CD4-positive, alpha-beta T cell treated with Interleukin-6 for 4 hours (primary cell): ENCODE results near the gene SELENOW.
"Not testable (repeated sequence)": the region's sequence is repeated elsewhere in the genome, so short reads cannot be mapped to it uniquely, and the experiment has no call there.

Experiments
- DNase-seq: peaks from one replicate; pipeline ENCODE4 v3.0.0-alpha.2; 2020; ENCODE audit warnings: mixed read lengths

The SELENOW gene

GRCh38 chr19:47786566-47786965 is 8.1 kb downstream of the SELENOW start:
- DNase-seq = no peak

DNA sequence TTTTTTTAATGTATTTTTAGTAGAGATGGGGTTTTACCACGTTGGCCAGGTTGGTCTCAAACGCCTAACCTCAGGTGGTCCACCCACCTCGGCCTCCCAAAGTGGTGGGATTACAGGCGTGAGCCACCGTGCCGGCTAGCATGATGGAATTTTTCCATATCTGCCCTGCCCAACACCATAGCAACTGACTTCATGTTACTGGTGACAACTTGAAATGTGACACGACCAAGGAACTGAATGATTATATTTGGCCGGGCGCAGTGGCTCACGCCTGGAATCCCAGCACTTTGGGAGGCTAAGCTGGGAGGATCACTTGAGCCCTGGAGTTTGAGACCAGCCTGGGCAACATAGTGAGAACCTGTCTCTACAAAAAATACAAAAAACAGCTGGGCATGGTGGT is 8.8 kb downstream of the SELENOW start:
- DNase-seq = not testable (repeated sequence)

GRCh38 chr19:47789811-47790210 is 11.3 kb downstream of the SELENOW start:
- not testable (repeated sequence) for DNase-seq

GRCh38 chr19:47790398-47790814 is 11.9 kb downstream of the SELENOW start:
- peak; percentile 90 for DNase-seq

- no peak for DNase-seq
Measured at GRCh38 chr19:47792616-47793015, 14.1 kb downstream of the SELENOW start.

DNA sequence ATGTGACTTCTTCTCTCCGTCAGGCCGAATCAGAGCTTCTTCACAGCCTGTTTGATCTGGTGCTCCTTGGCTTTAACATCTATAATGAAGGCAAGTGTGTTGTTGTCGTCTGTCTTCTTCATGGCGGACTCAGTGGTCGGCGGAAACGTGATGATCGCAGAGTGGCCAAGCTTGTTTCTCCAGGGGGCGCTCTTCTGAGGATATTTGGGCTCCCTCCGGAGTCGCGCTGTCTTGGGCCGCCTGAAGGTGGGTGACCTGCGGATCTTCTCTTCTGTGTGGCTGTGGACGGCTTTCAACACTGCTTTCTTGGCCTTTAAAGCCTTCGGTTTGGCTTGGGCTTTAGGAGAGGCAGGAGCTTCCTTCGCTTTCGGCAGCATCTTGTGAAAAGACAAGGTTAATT is 16.0 kb downstream of the SELENOW start:
- no peak for DNase-seq

GRCh38 chr19:47796785-47797184 is 18.3 kb downstream of the SELENOW start:
- no peak for DNase-seq

DNA sequence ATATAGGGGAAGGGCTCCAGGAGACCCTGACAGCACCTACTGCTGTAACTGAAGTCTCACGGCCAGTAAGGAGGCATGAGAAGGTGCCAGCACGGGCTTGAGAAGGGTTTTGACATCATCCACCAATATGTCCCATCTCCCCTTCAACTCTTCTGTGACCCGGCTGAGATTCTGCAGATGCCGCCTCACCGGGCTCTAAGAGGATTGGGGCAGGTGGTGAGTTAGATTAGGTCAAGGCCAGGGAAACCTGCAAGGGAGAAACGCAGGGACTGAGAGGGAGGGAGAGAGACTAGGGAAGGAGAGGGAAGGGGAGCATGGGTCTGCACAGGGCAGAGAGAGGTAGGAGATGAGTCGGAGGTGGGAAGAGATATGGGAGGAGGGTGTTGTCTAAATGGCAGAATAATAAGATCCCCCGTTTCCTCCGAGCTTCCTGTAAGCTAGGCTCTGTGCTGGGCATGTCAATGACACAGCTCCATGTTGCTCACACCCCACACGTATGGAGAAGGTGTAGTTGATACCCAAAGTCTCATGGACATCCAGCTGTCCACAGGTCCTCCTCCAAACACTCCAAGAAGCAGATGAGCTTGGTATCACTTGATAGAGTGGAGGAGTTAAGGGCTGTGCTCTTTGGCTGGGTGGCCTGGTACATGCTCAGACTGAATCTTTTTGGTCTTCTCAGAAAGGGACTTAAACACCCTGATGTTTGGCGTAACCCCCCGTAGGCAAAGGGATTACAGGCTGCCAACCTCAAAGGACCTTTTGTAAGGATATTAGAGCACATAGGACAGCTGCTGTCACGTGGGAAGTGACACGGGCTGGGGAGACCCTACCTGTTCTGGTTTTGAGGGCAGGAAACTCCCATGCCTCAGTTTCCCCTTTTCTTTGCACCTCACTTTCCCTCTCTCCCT is 19.7 kb downstream of the SELENOW start:
- no peak for DNase-seq

DNA sequence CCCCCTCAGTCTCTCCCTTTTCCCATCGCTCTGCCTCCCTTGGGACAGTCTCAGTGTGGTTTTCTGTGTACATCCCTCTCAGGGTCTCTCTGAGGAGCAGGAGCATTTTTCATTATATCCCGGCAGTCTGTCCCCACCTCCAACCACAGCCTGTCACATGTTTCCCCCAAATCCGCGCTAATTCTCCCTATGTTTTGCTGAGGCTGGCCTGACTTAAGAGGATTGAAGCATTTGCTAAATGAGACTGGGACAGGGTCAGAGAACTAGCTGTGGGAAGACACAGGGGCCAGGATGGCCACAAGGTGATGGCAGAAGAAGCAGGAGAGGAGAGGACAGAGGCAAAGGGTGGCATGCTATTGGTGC is 20.4 kb downstream of the SELENOW start:
- no peak for DNase-seq

DNA sequence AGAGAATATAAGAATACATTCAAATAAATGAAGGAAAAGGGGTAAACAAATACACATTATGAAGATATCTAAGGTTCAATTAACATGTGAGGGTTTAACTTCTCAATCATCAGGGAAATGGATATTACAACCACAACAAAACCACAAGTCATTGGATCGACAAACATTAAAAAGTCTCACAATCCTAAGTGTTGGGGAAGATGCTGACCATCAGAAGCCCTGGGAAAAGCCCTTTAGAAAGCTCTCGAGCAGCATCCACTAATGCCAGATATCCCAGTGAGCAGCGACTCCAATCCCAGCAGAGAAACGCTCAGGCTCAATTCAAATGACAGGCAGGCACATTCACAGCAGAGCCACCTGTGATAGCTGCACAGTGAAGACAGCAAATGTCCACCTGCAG is 22.8 kb downstream of the SELENOW start:
- DNase-seq = no peak

DNA sequence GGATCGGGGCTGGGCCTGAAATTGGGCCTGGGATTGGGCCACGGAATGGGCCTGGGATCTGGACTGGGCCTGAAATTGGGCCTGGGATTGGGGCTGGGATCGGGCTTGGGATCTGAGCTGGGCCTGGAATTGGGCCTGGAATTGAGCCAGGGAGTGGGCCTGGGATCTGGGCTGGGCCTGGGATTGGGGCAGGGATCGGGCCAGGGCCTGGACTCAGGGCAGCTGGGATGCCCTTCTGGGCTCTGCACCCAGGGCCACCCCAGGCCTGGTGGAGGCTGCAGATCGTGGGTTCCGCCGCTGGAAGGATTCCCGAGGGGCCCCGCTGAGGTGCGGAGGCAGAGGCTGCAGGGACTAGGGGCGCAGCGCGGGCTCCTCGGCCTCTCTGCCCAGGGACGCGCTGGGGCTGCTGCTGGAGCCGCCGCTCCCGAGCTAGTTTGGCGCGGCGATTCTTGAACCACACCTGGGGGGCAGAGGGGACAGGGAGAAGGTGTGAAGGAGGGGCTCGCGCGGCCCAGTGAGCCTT is 24.1 kb downstream of the SELENOW start:
- no peak for DNase-seq

GRCh38 chr19:47803148-47803547 is 24.6 kb downstream of the SELENOW start:
- not testable (repeated sequence) for DNase-seq

GRCh38 chr19:47803671-47804070 is 25.2 kb downstream of the SELENOW start:
- DNase-seq = not testable (repeated sequence)

DNA sequence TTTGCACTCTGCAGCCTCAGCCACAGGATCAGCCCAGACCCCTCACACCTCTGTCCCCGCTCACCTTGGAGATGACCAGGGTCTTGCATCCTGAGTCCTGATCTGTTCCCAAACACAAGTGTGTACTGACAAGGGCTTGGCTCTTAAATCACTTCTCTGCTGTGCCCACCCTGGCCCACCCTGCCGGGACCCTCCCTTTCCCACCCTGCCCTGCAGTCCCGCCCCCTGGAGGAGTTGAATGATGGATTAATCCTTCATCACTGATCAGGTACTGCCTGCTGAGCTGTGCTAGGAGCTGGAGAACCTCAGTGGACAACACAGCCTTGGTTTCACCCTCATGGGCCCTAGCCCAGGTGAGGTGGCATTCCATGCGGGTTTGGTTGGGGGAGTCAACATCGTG is 25.9 kb downstream of the SELENOW start, which contains the start of gene TPRX1:
TSS of gene TPRX1 (minus strand) at position 101 of the 400 bp plus-strand sequence. CDS start at position 89, 12 bp downstream.
- DNase-seq = not testable (repeated sequence)

DNA sequence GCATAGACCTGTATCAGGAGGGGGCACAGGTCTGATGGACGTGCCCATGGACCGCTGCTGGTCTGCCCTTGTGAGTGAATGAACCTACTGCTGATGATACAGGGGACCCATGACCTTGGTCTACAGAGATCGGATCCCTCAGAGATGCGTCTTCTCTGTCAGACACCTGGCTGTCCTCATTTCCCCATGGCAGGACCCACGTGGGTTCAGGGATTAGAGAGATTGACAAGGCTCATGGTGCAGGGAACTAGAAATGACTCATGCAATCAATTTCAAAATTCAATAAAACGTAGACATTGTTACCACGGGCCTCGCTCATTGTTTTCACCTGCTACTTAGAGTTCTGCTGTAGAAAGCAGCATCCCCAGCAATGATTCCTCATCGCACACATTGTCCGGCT is 26.8 kb downstream of the SELENOW start:
- no peak for DNase-seq

- no peak for DNase-seq
Measured at GRCh38 chr19:47806435-47806834, 27.9 kb downstream of the SELENOW start.

- peak; percentile 80 for DNase-seq
Measured at GRCh38 chr19:47813304-47813994, 34.9 kb downstream of the SELENOW start.

GRCh38 chr19:47813995-47814328 is 35.5 kb downstream of the SELENOW start:
- DNase-seq = no peak

- DNase-seq = not testable (repeated sequence)
Measured at GRCh38 chr19:47816270-47816669, 37.8 kb downstream of the SELENOW start.

DNA sequence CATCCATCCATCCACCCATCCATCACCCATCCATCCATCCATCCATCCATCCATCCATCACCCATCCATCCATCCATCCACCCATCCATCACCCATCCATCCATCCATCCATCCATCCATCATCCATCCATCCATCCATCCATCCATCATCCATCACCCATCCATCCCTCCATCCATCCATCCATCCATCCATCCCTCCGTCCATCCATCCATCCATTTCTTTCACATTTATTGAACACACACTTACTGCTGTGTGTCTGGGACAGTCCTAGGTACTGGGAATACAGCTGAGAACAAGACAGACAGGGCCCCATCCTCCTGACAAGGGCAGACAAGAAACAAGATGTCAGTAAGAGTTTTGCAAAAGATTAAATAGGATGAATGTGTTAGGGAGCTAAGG is 39.7 kb downstream of the SELENOW start:
- not testable (repeated sequence) for DNase-seq

GRCh38 chr19:47819858-47820257 is 41.4 kb downstream of the SELENOW start:
- DNase-seq = no peak

DNA sequence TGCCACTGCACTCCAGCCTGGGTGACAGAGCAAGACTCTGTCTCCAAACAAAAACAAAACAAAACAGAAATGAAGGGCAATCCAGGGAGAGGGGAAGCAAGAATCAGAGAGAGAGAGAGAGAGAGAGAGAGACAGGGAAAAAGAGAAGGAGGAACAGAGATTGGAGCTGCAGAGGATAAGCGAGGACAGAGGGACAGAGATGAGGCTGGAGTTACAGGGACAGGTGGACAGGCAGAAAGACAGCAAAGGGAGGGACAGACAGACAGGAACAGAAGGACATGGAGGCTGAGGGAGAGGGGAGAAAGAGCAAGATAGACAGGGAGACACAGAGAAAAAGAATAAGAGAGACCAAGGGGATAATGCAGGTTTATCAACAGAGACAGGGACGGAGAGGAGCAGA is 41.9 kb downstream of the SELENOW start:
- no peak for DNase-seq

GRCh38 chr19:47821460-47822020 is 43.0 kb downstream of the SELENOW start, which contains the start of gene CRX:
Gene CRX, plus strand, starts transcription at chr19:47821937. Its CDS starts 12,507 bp downstream, at chr19:47834444.
- DNase-seq = no peak
